ENCODE data around the gene IFT122. TPM values are rescaled to one million over a fixed set of nuclear protein-coding genes. Genes with fewer than 3 reads are reported as not detected.

Gene IFT122
- polyA plus RNA-seq, 2 of the 4 experiments (the other 2 are of a cell fraction), result 15.0 to 17.1 TPM

- Histone ChIP-seq H3K4me2 (no peak overlapping the region; the same call in 2 of the 3 replicates), H3K4me1 (peaks cover 28% of the 10 kb centered on the region), H3K27ac (peak overlapping the region; percentile 67 to 76; a peak in 3 of 6 replicates), H3K4me3 (no peak overlapping the region), H3K9me3 (no peaks in the 10 kb centered on the region)
- no peak for DNase-seq (ENCODE audit: low read depth in 1 of 2, low spot score in 1 of 2)
- CTCF ChIA-PET, result interaction anchor here (4.1 kb wide), 1 partner anchor 42 kb away, joined by 16 read pairs; no protein-coding TSS in a partner anchor
- FAIRE-seq, result no peak
- TF ChIP-seq CBX2 (IDR thresholded peaks at IDR 0.05; ENCODE audit: borderline replicate concordance, low read depth) (no peak), POLR2AphosphoS2 (conservative IDR thresholded peaks at IDR 0.05; ENCODE audit: low read length) (no peak), EHF (CRISPR knock-in tag; IDR thresholded peaks at IDR 0.05) (no peak), NFE2L2 (conservative IDR thresholded peaks at IDR 0.05; ENCODE audit: low read length) (no peak), RAD21 (conservative IDR thresholded peaks at IDR 0.05 in 1 of 2, IDR thresholded peaks at IDR 0.05 in 1 of 2) (no peak), HOXB5 (CRISPR knock-in tag; IDR thresholded peaks at IDR 0.05) (no peak), HEYL (CRISPR knock-in tag; IDR thresholded peaks at IDR 0.05) (no peak), RNF2 (IDR thresholded peaks at IDR 0.05; ENCODE audit: borderline replicate concordance, low read depth) (no peak), JUNB (IDR thresholded peaks at IDR 0.05) (no peak), MYC (IDR thresholded peaks at IDR 0.05; ENCODE audit: borderline replicate concordance, low read length) (no peak), ZC3H11A (IDR thresholded peaks at IDR 0.05) (no peak), RARB (CRISPR knock-in tag; IDR thresholded peaks at IDR 0.05) (no peak), BCL3 (IDR thresholded peaks at IDR 0.05) (no peak), RCOR1 (IDR thresholded peaks at IDR 0.05; ENCODE audit: low read depth, low read length) (no peak), NR3C1 (IDR thresholded peaks at IDR 0.05) (no peak)
- TF ChIP-seq, protein P1, sequence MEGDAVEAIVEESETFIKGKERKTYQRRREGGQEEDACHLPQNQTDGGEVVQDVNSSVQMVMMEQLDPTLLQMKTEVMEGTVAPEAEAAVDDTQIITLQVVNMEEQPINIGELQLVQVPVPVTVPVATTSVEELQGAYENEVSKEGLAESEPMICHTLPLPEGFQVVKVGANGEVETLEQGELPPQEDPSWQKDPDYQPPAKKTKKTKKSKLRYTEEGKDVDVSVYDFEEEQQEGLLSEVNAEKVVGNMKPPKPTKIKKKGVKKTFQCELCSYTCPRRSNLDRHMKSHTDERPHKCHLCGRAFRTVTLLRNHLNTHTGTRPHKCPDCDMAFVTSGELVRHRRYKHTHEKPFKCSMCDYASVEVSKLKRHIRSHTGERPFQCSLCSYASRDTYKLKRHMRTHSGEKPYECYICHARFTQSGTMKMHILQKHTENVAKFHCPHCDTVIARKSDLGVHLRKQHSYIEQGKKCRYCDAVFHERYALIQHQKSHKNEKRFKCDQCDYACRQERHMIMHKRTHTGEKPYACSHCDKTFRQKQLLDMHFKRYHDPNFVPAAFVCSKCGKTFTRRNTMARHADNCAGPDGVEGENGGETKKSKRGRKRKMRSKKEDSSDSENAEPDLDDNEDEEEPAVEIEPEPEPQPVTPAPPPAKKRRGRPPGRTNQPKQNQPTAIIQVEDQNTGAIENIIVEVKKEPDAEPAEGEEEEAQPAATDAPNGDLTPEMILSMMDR (IDR thresholded peaks at IDR 0.05), result no peak
- 82% methylated on average over 3 of the region's 3 CpGs for WGBS (ENCODE audit: missing lambda C conversion rate)
- POLR2A ChIA-PET, result no interaction called here
- no peak for ATAC-seq
These were observed 14.8 kb upstream of the IFT122 start for GRCh38 chr3:129425213-129425612.

- Histone ChIP-seq H3K4me1 (peaks cover 28% of the 10 kb centered on the region), H3K9me3 (no peaks in the 10 kb centered on the region), H3K4me3 (no peak overlapping the region), H3K4me2 (no peak overlapping the region), H3K27ac (peak overlapping the region; percentile 67 to 76; a peak in 3 of 6 replicates)
- no peak for DNase-seq (ENCODE audit: low read depth in 1 of 2, low spot score in 1 of 2)
- CTCF ChIA-PET, result interaction anchor here (0.6 to 4.1 kb wide), 2 partner anchors 9 to 42 kb away, joined by 3 to 16 read pairs; no protein-coding TSS in a partner anchor
- POLR2A ChIA-PET, result no interaction called here
- TF ChIP-seq CBX2 (IDR thresholded peaks at IDR 0.05; ENCODE audit: borderline replicate concordance, low read depth), result no peak
- TF ChIP-seq HDAC2 (IDR thresholded peaks at IDR 0.05), result no peak
- FAIRE-seq, result no peak
- 89% methylated on average over 2 of the region's 2 CpGs for WGBS (ENCODE audit: missing lambda C conversion rate)
- ATAC-seq, result no peak
These were observed 14.4 kb upstream of the IFT122 start for GRCh38 chr3:129425619-129426018.

DNA sequence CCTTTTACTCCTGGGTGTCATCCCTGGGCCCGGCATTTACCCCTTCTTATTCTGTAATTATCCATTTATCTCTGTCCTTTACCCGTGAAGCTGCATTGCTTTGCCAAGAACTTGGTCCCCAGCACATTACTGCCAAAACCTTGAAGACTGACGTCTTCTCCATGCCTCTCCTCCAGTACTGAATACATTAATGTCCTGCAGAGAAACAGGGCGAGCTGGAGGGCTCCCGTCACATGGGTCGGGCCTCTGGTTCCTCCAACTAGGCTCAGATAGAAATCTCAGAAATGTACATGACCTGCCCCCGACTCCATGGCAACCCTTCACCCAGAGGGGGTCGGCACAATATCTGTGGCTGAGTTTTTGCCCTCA is 12.0 kb upstream of the IFT122 start:
- ChIA-PET CTCF (interaction anchor here (1.1 to 4.1 kb wide), 5 partner anchors 10 to 200 kb away, joined by 3 to 16 read pairs (median 3); no protein-coding TSS in a partner anchor), POLR2A (interaction anchor here (1.0 to 1.4 kb wide), 3 partner anchors 12 to 16 kb away, joined by 3 to 5 read pairs (median 3); partner anchors contain the start of genes IFT122 and MBD4)
- FAIRE-seq, result no peak
- Histone ChIP-seq H3K4me3 (peak overlapping the region; percentile 44), H3K4me2 (peak overlapping the region; percentile 92), H3K4me1 (peaks cover 28% of the 10 kb centered on the region), H3K27ac (peak overlapping the region; percentile 34 to 62; a peak in 4 of 6 replicates), H3K9me3 (no peaks in the 10 kb centered on the region)
- TF ChIP-seq BHLHE40 (IDR thresholded peaks at IDR 0.05; ENCODE audit: low read depth, low read length) (no peak), EHF (CRISPR knock-in tag; IDR thresholded peaks at IDR 0.05) (no peak), MYC (IDR thresholded peaks at IDR 0.05; ENCODE audit: borderline replicate concordance, low read length) (no peak), KDM5A (IDR thresholded peaks at IDR 0.05) (no peak), PBX3 (IDR thresholded peaks at IDR 0.05) (no peak), RCOR1 (IDR thresholded peaks at IDR 0.05; ENCODE audit: low read depth, low read length) (no peak), RAD21 (conservative IDR thresholded peaks at IDR 0.05 in 1 of 2, IDR thresholded peaks at IDR 0.05 in 1 of 2) (no peak), FOSL2 (IDR thresholded peaks at IDR 0.05) (no peak), FOSL2 (CRISPR knock-in tag; IDR thresholded peaks at IDR 0.05) (no peak)
- no peak for DNase-seq (ENCODE audit: low read depth in 1 of 2, low spot score in 1 of 2)
- peak; percentile 23 to 36; a peak in 3 of 6 replicates for ATAC-seq
- 60% methylated on average over 7 of the region's 8 CpGs for WGBS (ENCODE audit: missing lambda C conversion rate)
